GM18951 (cell line): ENCODE data around the gene CD46.

Experiments
- POLR2A ChIP-seq: IDR thresholded peaks from 4 replicates; pipeline ENCODE4 v1.6.1; 2011; ENCODE audit warnings: mild to moderate bottlenecking; ENCODE audit not compliant: insufficient read length, insufficient read depth; ENCODE audit errors: extremely low read depth
- in situ Hi-C: fragments of 300-500 bp; cut with MboI; formaldehyde crosslinking; loops from one replicate; pipeline ENCODE4 v1.12.0; 2022; ENCODE audit warnings: low sequenced_read_pairs, mixed read lengths, inconsistent platforms; ENCODE audit not compliant: unreplicated experiment

CD46 gene

DNA sequence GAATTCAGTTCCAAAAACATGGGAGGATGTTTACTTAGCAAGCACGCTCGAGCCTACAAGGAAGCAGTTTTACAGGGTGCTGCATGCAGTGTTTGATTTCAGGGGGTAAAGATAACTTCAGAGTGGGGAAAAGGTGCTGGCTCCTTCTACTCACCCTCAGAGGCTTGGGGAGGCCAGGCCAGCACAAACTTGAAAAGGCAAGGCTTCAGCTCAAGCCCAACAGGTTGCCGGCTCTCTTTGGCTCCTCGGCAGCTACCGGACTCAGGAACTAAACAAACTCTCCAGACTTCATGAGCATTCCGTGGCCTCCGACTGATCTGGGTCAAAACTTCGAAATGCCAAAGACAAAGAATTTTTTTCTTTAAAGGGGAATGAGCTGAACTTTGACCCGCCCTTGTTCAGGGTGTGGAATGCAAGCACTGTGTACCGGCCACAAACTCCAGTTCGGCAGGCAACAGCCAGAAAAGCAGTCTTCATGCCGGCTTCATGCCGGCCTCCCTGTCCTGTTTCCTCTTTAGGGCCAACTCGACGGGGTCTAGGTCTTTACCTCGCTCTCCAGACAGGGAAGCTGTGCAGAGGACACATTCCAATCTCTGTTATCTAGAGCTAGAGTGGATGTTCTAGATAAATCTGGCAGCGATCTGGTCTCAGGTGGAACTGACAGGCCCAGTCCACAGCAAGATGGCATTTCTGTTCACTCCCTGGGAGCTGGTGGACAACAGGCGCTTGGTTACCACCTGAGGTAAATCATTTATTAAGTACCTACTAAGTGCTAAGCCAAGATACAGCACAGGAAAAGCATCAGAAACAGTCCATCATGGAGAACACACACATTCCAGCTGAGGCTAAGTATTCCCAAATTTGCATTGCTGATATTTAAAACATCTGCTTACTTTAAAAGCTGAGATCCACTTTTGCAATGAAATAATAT lies 75.0 kb downstream of the CD46 start:
- no peak for TF ChIP-seq POLR2A
- in situ Hi-C loops = no loop called here

DNA sequence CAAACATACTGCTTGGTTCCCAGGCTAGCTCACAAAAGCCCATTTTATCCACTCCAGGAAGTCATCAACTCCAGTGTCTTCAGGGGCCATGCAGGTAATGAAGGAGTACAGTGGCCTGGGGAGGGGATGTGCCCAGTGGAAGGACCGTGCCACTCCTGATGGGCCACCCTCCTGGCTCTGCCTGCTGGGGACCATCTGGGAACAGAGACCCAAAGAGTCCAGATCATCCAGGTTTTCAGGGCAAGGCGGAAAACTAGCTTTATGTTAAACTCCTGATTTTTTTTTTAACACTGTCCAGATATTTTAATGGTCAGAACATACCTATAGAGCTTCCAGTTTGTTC lies 75.6 kb downstream of the CD46 start:
- no peak for TF ChIP-seq POLR2A
- in situ Hi-C loops = no loop called here

DNA sequence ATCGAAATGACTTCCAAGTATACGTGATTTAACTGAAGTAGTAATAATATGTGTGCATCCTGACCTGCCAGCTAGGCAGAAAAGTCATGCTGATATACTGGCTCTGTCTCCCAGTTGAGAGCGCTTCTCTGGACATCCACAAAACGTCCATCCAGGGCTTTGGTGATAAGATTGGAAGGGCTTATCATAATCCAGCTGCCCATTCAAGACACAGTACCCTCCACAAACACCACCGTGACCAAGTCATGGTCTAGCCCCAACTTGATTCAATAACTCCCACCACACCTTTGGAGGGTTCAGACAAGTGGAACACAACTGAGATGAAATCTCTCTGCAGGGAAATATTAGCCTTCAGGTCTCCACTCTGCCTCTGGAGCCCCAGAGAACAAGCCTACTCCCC lies 76.2 kb downstream of the CD46 start:
- no peak for TF ChIP-seq POLR2A
- in situ Hi-C loops = no loop called here

DNA sequence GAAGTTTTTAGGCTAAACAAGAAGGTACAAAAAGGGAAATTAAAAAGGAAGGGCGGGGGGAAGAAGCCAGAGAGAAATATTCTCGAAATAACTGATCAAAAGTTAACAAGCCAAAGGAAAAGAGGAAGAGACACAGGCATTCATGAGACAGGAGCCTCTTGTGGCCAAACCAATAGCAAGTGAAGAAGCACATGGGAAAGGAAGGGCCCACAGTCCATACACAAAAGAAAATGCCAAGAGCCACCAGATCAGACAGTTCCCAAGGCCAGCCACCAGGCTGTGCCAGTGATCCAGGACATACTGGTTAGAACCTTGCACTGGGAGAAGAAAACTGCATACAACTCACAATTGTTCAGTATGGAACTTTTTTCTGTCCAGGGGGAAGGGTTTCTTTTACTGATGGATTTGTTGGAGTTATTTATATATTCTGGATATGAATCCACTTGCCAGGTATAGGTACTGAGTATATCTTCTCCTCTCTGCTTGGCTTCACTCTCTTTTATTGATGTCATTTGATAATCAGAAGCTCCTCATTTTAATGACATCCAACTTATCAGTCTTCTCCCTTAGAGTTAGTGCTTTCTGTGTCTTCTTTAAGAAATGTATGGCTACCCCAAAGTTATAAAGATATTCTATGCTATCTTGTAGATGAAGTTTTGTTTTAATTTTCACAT lies 76.8 kb downstream of the CD46 start:
- no peak for TF ChIP-seq POLR2A
- in situ Hi-C loops = no loop called here

DNA sequence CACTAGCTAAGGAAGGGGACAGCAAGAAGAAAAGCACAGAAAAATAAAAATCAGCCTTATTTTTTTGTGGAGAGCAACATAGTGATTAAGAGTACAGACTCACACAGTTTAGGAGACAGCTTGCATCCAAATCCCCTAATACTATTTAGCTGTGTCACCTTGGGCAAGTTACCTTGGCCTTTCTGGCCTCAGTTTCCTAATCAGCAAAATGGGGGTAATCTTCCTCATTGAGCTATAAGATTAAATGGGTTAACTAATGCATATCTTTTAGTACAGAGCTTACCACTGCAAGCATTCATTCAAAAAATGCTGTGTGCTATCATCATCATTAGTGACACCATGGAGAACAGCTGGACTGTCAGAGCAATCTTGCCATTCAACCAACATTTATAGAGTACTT lies 77.7 kb downstream of the CD46 start:
- no peak for TF ChIP-seq POLR2A
- in situ Hi-C loops = no loop called here

DNA sequence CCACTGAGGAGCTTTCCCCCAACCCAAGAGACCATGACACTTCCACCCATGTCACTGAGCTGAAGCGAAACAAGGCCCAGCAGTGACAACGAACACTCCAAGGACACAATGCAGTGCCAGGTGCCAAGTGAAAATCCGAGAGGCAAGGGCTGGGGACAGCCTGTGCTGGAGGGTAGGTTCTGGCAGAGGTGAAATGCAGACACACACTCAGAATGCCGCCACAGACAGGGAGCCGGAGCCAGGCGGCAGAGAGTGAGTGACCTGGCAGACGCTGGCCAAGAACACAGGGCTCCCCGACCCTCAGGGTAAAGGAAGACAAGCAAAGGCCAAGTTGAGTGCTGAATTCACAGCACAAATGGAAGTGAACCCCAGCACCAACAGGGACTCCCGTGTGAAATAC lies 78.9 kb downstream of the CD46 start:
- in situ Hi-C loops = loop anchor here (5.0 kb wide), 1 partner anchor 37 kb away; no protein-coding TSS in a partner anchor
- no peak for TF ChIP-seq POLR2A

DNA sequence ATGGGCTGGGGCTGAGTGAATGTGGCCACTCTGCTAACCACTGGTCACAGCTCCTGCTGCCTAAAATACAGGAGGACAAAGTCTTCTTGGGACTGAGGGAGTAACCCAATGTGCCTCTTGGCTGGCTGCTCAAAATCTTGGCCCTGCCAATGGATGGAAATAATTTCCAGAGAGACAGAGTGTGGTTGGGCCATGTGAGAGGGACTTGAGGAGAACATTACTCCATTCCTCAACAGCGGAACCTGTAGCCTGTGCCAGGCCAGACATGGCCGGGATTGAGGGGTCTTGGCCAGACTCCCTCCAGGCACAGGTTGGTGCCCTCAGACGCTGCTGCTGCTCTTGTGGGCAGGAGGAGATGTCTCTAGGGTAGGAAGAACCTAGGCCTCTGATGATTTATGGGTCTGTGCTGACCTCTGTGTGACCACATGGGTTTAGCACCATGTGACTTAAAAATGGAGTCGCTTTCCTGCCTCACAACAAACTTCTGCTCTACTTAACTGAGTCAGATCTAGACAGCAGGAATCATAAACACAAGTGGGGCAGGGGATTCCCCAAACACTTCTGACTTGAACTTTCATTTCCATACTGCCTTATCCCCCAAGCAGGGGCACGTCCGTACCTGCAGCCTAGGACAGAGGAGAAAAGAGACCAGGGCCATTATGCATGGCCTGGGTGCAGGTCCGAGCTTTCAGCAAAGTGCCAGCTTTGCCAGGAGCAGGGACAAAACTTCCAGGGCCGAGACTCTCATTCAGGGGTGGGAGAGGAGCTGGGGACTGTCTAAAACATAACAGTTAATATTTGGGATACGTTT lies 79.9 kb downstream of the CD46 start:
- peak; percentile 36 for TF ChIP-seq POLR2A
- in situ Hi-C loops = loop anchor here (5.0 kb wide), 1 partner anchor 36 kb away; no protein-coding TSS in a partner anchor

DNA sequence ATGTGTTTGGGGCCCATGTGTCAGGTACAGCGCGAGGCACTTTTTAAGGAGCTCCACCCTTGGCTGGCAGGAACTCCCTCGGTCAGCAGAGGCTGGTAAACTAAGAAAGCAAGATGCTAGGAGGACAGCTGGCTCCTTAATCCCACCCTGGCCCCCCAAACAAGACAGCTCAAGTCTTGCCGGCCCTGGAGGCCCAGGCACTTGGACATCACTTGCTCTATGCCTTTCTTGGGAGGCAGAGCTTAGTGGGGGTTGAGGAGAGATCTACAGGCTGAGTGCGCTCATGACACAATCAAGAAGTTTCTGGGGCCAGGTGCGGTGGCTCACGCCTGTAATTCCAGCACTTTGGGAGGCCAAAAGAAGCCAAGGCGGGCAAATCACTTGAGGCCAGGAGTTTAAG lies 80.9 kb downstream of the CD46 start:
- in situ Hi-C loops = loop anchor here (5.0 kb wide), 1 partner anchor 35 kb away; no protein-coding TSS in a partner anchor
- no peak for TF ChIP-seq POLR2A

DNA sequence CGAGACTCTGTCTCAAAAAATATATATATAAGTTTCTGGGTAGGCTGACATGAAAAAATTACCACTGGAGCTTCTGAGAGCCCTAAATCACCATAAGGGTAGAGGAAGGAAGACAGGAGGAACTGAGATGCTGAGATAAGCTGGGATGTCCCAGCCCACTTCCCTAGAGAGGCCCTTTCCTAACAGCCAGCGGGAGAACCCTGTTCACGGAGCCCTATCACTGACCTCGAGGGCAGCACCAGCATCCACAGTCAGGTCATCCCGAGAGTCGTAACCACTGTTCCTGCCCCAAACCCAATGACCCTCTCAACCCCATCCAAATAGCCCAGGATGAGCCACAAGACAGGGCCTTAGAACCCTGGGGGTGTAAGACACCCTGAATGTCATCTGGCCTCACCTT lies 81.5 kb downstream of the CD46 start:
- TF ChIP-seq POLR2A = no peak
- in situ Hi-C loops = loop anchor here (5.0 kb wide), 1 partner anchor 34 kb away; no protein-coding TSS in a partner anchor

DNA sequence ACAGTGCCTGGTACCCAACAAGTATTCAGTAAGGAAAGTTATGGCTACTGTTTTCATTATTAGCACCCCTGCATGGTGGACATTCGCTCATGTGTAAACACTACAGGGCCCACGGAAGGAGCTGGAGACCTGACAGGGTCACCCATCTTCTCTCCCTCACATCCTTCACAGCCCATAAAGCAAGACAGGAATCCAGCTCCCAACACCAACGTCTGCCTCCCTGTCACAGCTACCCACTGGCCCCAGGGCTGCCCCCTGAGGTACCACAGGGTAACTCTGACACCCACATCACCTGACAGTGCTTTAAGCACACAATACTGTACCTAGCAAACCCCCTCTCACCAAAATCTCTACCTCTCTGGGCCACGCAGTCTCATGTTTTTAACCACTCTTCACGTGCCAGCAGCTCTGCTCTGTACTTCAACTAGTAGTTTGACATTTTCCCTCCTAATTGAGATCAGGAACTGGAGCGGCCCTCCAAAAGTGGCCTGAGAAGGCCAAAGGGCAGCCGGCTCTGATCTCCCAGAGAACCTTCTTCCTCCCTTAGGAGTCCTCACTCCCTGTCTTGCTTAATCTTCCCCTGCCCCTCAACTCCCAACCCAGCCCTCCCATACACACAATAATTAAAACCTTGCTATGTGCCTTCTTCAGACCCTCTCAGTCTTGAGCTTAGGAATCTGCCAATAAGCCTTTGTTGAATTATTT lies 82.3 kb downstream of the CD46 start:
- in situ Hi-C loops = loop anchor here (5.0 kb wide), 1 partner anchor 33 kb away; no protein-coding TSS in a partner anchor

DNA sequence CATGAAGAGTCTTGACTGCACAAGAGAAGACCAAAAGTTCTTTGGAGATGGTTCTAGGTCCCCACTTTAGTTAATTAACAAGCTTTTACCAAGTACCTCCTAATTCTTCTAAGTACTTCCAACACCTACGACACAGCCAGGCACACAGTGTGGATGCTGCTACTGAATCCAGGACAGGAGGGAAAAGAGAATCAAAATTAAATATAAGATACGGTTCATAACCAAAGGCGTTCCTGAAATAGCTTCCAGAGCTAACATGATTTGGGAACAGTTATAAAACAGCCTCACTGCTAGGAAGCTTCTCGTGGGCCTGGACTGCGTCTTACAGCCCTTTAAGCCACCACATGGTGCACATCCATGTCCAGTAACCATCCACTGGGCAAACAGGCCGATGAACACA lies 84.1 kb downstream of the CD46 start:
- in situ Hi-C loops = no loop called here
- TF ChIP-seq POLR2A = no peak

More for the DNA sequence above, 82.3 kb downstream of the CD46 start:
- no peak for TF ChIP-seq POLR2A

DNA sequence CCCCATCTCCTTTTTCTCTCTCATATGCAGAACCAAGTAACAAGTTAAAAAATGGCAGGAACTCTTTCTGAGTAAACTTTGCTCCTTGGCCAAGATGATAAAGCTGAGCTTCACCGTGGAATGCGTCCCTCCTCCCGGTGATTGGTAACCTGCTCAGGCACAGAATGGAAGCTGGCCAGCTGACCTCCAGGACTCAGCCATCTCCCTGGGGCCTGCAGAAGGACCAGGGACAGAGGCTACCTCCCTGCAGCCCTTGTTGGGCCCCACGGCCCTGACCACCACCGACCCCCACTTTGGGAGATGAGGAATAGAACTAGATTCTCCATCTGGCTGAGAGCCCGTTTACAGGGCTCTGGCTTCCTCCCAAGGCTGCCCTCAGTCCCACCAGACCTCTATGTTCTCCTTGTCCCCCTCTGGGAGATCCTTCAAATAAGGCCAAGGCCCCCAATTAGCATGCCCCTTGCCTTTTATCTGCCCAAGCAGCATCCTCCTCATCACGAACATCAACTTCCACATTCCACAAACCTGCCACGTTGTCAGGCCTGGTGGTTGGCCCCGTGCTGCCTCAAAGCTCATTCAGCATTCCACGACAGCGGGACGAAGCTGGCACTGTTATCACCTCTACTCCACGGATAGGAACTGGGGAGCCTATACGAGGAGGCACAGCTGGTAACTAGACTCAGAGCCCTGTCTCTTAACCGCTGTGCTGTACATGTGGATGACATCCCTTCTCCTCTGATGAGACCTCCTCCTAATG lies 84.9 kb downstream of the CD46 start:
- in situ Hi-C loops = no loop called here
- TF ChIP-seq POLR2A = no peak
